ENCODE data around the gene KITLG.

Gene KITLG

GRCh38 chr12:88503281-88503703 is 77.0 kb downstream of the KITLG start:
- H3K27ac ChIP-seq (replicated peaks), result no peak overlapping the region
- TF ChIP-seq REST (IDR thresholded peaks at IDR 0.05; ENCODE audit: insufficient replicate concordance, low read depth) (no peak), SPI1 (IDR thresholded peaks at IDR 0.05; ENCODE audit: borderline replicate concordance, low read depth) (no peak), CTCF (IDR thresholded peaks at IDR 0.05; ENCODE audit: insufficient read depth, low read length) (no peak), GABPA (IDR thresholded peaks at IDR 0.05; ENCODE audit: low read depth) (no peak), POLR2AphosphoS5 (IDR thresholded peaks at IDR 0.05; ENCODE audit: low read depth) (no peak)
- no peaks in the 10 kb centered on the region for H3K27me3 ChIP-seq (ENCODE audit: insufficient read depth, poor library complexity, severe bottlenecking)
- DNase-seq (ENCODE audit: low read depth in 1 of 2, low spot score in 1 of 2), result no peak
- no peak overlapping the region for H3K4me3 ChIP-seq (replicated peaks; ENCODE audit: insufficient read depth, low read length)

GRCh38 chr12:88501972-88502938 is 78.0 kb downstream of the KITLG start:
- no peak for DNase-seq (ENCODE audit: low read depth in 1 of 2, low spot score in 1 of 2)

GRCh38 chr12:88496891-88497371 is 83.3 kb downstream of the KITLG start:
- no peak for DNase-seq (ENCODE audit: low read depth in 1 of 2, low spot score in 1 of 2)
- Histone ChIP-seq H3K4me3 (replicated peaks; ENCODE audit: insufficient read depth, low read length) (no peak overlapping the region), H3K27me3 (ENCODE audit: insufficient read depth, poor library complexity, severe bottlenecking) (no peaks in the 10 kb centered on the region), H3K27ac (replicated peaks) (no peak overlapping the region)
- TF ChIP-seq POLR2AphosphoS5 (IDR thresholded peaks at IDR 0.05; ENCODE audit: low read depth) (no peak), GABPA (IDR thresholded peaks at IDR 0.05; ENCODE audit: low read depth) (no peak), SPI1 (IDR thresholded peaks at IDR 0.05; ENCODE audit: borderline replicate concordance, low read depth) (no peak), REST (IDR thresholded peaks at IDR 0.05; ENCODE audit: insufficient replicate concordance, low read depth) (no peak), CTCF (IDR thresholded peaks at IDR 0.05; ENCODE audit: insufficient read depth, low read length) (no peak)

More at GRCh38 chr12:88501972-88502938, 78.0 kb downstream of the KITLG start:
- TF ChIP-seq REST (IDR thresholded peaks at IDR 0.05; ENCODE audit: insufficient replicate concordance, low read depth), result no peak
- no peak overlapping the region for H3K27ac ChIP-seq (replicated peaks)
- no peak overlapping the region for H3K4me3 ChIP-seq (replicated peaks; ENCODE audit: insufficient read depth, low read length)
- H3K27me3 ChIP-seq (ENCODE audit: insufficient read depth, poor library complexity, severe bottlenecking), result no peaks in the 10 kb centered on the region
